ENCODE measurements around the gene CYSRT1.

Gene CYSRT1, protein sequence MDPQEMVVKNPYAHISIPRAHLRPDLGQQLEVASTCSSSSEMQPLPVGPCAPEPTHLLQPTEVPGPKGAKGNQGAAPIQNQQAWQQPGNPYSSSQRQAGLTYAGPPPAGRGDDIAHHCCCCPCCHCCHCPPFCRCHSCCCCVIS

DNA sequence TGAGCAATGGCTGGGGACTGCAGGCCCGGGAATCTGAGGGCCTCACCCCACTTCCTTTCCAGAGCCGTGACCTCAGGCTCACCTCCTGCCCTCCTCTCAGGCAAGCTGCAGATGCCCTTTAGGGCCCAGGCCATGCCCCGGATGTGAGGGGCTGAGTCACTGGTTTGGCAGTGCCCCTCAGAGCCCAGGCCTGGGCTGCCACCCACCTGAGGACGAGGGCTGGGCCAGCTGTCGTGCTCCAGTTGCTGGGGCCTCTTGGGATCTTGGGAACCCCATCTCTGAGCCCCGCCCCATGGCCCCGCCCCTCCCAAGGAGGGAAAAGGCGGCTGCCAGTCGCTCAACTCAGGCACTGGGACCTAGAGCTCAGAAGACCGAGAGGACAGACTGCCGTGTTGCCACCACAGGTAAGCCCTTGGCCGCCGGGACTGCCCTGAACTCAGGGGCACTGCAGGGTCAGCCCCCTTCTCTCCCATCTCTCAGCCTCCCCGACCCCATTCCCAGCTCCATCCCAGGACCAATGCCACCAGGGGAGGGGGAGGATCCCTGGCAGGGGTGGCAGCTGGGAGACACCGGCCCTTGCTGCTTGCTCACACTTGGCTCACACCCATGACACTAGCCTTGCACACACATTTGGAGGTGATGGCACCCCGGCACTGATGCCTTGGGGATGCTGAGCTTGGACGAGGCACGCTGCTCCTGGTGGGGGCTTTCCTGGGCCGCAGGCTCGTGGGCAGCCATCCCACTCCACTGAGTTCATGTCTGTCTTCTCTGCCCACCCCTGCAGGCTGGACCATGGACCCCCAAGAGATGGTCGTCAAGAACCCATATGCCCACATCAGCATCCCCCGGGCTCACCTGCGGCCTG is at the start of gene CYSRT1:
Gene CYSRT1 (plus strand): TSS at position 345 of the 865 bp plus-strand sequence. CDS start 448 bp downstream, at position 793.
- Histone ChIP-seq H3K36me3 (ENCODE audit: insufficient read depth, low read length) (no peaks in the 10 kb centered on the region), H3K4me1 (ENCODE audit: insufficient read depth, low read length) (peaks cover 15% of the 10 kb centered on the region), H2AFZ (ENCODE audit: low read depth, low read length) (peak within 1 kb of the TSS; percentile 90), H3K27me3 (ENCODE audit: insufficient read depth, low read length) (no peaks in the 10 kb centered on the region), H3K9me3 (ENCODE audit: low read length) (no peaks in the 10 kb centered on the region), H3K4me3 (ENCODE audit: low read length) (peak within 1 kb of the TSS; percentile 98)

DNA sequence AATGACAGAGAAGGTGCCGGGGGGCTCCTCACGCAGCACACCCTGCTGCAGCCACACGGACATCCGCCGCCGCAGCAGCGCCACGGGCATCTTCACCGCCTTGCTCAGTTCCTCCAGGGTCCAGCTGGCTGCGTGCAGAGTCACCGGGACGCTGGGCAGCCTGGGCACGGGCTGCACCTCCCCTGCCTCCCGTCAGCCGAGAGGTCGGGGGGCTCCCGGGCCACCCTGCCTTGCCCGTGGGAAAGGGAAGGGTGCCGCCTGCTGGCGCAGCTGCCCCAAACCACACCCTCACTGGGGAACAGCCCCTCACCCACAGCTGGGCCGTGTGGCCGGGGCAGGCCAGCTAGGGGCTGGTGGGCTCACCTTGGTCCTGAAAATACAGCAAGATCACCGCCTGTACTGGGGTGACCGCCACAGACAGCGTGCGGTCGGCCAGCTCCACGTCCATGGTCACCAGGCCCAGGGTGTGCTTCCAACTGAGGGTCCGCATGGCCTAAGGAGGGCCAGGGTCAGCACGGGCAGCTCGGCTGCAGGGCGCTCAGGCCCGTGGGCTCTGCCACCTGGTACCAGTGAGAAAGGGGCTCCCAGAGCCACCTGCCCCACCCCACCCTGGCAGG is 49.5 kb upstream of the CYSRT1 start:
- no peak overlapping the region for H3K4me3 ChIP-seq (ENCODE audit: low read length)
- H3K9me3 ChIP-seq (ENCODE audit: low read length): no peaks in the 10 kb centered on the region

DNA sequence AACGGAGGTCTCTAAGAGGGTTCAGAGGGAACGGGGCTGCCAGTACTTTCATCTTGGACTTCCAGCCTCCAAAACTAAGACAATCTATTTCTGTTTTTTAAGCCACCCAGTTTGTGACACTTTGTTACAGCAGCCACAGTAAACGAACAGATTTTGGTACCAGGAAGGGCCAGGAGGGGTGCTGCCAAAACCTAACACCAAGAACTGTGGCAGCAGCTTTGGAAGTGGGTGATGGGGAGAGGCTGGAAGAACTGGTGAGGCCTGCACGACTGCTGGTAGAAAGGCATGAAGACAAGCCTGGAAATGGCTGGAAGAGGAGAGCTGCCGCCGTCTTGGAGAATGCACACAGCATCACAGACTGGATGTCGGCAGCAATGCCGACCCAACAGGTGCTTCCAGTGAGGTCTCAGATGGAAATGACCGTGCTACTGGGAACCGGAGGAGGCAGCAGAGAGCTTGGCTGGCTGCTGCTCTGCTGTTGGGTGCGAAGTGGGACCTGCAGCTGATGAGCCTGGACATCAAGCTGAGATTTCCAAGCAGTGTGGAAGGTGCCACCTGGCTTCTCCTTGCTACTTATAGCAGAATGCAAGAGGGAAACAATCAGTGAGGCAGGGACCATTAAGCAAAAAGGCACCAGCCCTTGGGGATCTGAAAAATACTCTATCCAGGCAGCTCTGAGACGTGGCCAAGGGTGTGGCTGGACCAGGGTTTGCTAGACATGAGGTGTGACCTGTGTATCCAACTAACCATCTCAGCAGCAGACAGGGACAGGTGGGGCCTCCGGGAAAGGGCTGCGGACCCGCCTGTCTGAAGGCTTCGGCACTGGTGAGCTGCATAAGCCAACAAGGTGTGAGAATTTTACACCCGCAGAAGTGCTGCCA is 48.4 kb upstream of the CYSRT1 start:
- H3K27me3 ChIP-seq (ENCODE audit: insufficient read depth, low read length): peaks cover 5% of the 10 kb centered on the region
- no peak overlapping the region for H2AFZ ChIP-seq (ENCODE audit: low read depth, low read length)
- H3K9me3 ChIP-seq (ENCODE audit: low read length): no peaks in the 10 kb centered on the region
- peaks cover 22% of the 10 kb centered on the region for H3K36me3 ChIP-seq (ENCODE audit: insufficient read depth, low read length)
- H3K4me1 ChIP-seq (ENCODE audit: insufficient read depth, low read length): no peaks in the 10 kb centered on the region
- no peak overlapping the region for H3K4me3 ChIP-seq (ENCODE audit: low read length)

More for the DNA sequence above, 49.5 kb upstream of the CYSRT1 start:
- H3K27me3 ChIP-seq (ENCODE audit: insufficient read depth, low read length): peaks cover 15% of the 10 kb centered on the region
- peaks cover 13% of the 10 kb centered on the region for H3K36me3 ChIP-seq (ENCODE audit: insufficient read depth, low read length)
- no peak overlapping the region for H2AFZ ChIP-seq (ENCODE audit: low read depth, low read length)
- no peaks in the 10 kb centered on the region for H3K4me1 ChIP-seq (ENCODE audit: insufficient read depth, low read length)

DNA sequence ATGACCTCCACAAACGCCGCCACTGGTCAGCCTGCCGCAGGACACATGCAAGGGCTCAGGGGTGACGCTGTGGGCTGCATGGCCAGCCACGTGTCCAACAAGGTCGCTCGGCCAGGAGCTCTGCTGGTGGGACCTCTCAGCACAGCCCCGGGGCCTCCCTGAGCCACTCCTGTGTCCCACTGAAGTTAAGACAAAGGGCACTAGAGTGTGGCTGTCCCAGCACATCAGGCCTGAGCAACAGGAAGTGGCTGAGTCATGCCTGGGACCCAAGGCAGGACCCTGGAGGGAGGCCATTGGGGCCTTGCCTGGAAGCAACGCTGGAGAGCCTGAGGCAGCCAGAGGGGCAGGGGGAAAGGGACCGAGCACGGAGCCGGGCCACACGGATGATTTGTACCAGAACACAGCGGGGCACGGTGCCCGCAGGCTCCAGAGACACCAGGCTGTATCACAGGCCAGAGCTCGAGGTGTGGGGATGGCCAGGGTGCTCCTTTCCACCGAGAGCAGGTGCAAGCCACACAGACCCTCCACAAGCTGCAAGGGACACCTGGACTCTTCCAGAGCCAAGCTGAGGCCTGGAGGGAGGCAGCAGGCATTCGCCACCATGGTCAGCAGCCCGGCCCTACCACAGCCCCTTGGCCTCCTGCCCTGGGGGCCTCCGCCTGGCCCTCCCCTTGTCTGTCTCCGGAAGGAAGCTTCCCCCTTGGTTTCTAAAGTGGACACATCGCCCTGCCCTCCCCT is 46.6 kb upstream of the CYSRT1 start:
- Histone ChIP-seq H3K4me1 (ENCODE audit: insufficient read depth, low read length) (no peaks in the 10 kb centered on the region), H3K9me3 (ENCODE audit: low read length) (no peaks in the 10 kb centered on the region), H3K27me3 (ENCODE audit: insufficient read depth, low read length) (no peaks in the 10 kb centered on the region), H2AFZ (ENCODE audit: low read depth, low read length) (no peak overlapping the region), H3K36me3 (ENCODE audit: insufficient read depth, low read length) (peaks cover 36% of the 10 kb centered on the region), H3K4me3 (ENCODE audit: low read length) (no peak overlapping the region)

DNA sequence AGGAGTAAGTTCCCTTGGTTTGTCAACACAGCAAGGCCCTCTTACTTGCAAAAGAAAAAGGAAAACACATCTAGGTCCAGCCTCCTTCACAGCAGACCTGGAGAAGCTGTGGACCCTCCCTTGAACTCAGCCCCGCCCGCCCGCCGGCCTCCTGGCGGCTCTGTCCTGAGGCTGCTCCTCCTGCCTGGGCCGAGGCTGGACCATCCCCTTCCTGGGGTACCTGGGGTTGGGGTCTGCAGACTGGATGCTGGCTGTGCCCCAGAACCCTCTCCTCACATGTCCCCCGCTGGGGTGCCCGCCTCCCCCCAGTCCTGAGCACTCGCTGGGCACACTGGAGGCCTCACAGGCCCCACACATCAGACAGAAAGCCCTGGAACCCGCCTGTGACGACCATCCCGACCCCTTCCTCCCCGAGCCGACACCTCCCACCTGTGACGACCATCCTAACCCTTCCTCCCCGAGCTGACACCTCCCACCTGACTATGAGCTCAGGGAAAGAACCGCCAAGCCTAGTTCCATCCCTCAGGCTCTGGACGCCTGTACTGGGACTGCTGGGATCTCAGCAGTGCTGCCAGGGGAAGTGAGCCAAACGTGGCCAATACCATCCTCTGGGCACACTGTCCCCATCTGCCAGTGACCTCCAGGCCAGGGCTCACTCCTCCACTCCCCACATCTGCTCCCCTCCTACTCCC is 45.9 kb upstream of the CYSRT1 start:
- H3K4me1 ChIP-seq (ENCODE audit: insufficient read depth, low read length): no peaks in the 10 kb centered on the region
- H3K9me3 ChIP-seq (ENCODE audit: low read length): no peaks in the 10 kb centered on the region
- H3K36me3 ChIP-seq (ENCODE audit: insufficient read depth, low read length): peaks cover 43% of the 10 kb centered on the region
- H2AFZ ChIP-seq (ENCODE audit: low read depth, low read length): no peak overlapping the region
- H3K4me3 ChIP-seq (ENCODE audit: low read length): no peak overlapping the region
- no peaks in the 10 kb centered on the region for H3K27me3 ChIP-seq (ENCODE audit: insufficient read depth, low read length)

DNA sequence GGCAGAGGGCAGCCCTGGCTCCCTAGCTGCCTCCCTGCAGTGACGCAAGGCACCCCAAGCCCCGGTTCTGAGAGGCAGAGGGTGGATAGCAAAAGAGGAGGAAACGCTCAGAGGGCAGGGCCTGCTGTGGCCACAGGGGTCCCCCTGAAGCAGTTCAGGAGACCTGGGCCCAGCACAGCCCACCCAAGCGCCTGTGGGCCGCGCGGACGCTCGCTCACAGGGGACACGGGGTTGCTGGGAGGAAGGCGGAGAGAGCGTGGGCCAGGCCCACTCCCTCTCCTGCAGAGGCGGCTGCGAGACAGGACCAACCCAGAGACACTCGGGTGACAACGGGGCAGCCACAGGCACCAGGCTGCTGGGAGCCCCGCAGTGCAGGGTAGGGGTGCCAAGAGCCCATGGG is 45.2 kb upstream of the CYSRT1 start:
- no peak overlapping the region for H3K4me3 ChIP-seq (ENCODE audit: low read length)
- no peak overlapping the region for H2AFZ ChIP-seq (ENCODE audit: low read depth, low read length)
- no peaks in the 10 kb centered on the region for H3K27me3 ChIP-seq (ENCODE audit: insufficient read depth, low read length)
- H3K4me1 ChIP-seq (ENCODE audit: insufficient read depth, low read length): no peaks in the 10 kb centered on the region
- peaks cover 49% of the 10 kb centered on the region for H3K36me3 ChIP-seq (ENCODE audit: insufficient read depth, low read length)
- H3K9me3 ChIP-seq (ENCODE audit: low read length): no peaks in the 10 kb centered on the region

DNA sequence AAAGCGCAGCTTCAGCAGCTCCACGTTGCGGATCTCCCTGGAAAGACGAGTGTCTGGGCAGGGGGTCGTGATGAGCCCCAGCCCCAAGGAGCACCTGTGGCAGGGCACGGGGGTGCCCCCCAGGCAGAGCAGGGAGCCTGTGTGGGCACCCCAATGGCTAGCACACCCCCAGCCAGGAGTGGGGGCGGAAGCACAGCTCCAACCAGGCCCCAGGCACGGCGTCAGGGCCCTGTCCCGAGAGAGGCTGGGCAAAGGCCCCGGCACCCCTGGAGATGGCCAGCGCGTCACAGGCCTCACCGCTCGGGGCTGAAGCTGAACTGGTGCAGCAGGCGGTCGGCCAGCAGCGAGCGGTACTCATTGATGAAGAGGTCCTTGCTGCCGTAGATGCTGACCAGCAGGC is 44.5 kb upstream of the CYSRT1 start:
- no peak overlapping the region for H3K4me3 ChIP-seq (ENCODE audit: low read length)
- no peaks in the 10 kb centered on the region for H3K27me3 ChIP-seq (ENCODE audit: insufficient read depth, low read length)
- H3K36me3 ChIP-seq (ENCODE audit: insufficient read depth, low read length): peaks cover 54% of the 10 kb centered on the region
- H2AFZ ChIP-seq (ENCODE audit: low read depth, low read length): no peak overlapping the region
- H3K9me3 ChIP-seq (ENCODE audit: low read length): no peaks in the 10 kb centered on the region
- H3K4me1 ChIP-seq (ENCODE audit: insufficient read depth, low read length): no peaks in the 10 kb centered on the region

DNA sequence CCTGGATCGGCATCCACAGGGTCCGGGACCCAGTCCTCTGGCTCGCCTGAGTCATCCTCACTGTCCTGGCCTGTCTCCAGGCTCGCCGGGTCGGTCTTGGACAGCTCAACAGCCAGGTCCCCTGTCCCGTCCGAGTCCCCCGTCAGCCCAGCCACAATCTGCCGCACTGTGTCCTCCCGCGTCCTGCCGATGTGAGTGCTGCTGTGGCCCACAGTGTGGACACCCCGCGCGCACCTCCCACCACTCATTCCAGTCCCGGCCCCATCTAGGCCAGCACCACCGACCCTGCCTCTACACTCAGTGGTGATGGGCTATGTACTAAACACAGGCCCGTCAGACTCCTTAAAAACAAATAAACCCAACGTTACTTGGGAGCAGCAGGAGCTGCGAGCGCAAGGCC is 43.3 kb upstream of the CYSRT1 start:
- H3K36me3 ChIP-seq (ENCODE audit: insufficient read depth, low read length): peaks cover 57% of the 10 kb centered on the region
- no peak overlapping the region for H2AFZ ChIP-seq (ENCODE audit: low read depth, low read length)
- H3K27me3 ChIP-seq (ENCODE audit: insufficient read depth, low read length): no peaks in the 10 kb centered on the region

DNA sequence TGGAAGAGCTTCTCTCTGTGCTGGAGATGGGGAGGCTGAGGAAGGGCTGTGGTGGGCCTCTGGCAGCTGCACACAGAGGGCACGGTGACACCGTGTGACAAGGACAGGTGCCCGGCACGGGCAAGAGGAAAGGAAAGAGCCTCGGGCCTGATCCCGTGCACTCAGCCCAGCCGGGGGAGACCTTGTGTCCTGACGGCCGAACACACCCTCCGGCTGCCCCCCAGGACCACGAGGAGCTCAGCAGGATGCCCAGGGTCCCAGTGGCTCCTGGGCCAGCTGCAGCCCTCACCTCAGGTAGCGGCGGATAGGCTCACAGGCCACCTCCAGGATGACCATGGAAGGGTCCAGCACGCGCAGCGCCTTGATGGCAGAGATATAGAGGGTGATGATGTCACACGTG is 42.1 kb upstream of the CYSRT1 start:
- Histone ChIP-seq H3K27me3 (ENCODE audit: insufficient read depth, low read length) (no peaks in the 10 kb centered on the region), H3K4me3 (ENCODE audit: low read length) (no peak overlapping the region), H3K9me3 (ENCODE audit: low read length) (no peaks in the 10 kb centered on the region), H3K4me1 (ENCODE audit: insufficient read depth, low read length) (peaks cover 16% of the 10 kb centered on the region), H2AFZ (ENCODE audit: low read depth, low read length) (no peak overlapping the region), H3K36me3 (ENCODE audit: insufficient read depth, low read length) (peaks cover 56% of the 10 kb centered on the region)

More for the DNA sequence above, 43.3 kb upstream of the CYSRT1 start:
- H3K9me3 ChIP-seq (ENCODE audit: low read length): no peaks in the 10 kb centered on the region
- no peak overlapping the region for H3K4me3 ChIP-seq (ENCODE audit: low read length)
- H3K4me1 ChIP-seq (ENCODE audit: insufficient read depth, low read length): peaks cover 5% of the 10 kb centered on the region

DNA sequence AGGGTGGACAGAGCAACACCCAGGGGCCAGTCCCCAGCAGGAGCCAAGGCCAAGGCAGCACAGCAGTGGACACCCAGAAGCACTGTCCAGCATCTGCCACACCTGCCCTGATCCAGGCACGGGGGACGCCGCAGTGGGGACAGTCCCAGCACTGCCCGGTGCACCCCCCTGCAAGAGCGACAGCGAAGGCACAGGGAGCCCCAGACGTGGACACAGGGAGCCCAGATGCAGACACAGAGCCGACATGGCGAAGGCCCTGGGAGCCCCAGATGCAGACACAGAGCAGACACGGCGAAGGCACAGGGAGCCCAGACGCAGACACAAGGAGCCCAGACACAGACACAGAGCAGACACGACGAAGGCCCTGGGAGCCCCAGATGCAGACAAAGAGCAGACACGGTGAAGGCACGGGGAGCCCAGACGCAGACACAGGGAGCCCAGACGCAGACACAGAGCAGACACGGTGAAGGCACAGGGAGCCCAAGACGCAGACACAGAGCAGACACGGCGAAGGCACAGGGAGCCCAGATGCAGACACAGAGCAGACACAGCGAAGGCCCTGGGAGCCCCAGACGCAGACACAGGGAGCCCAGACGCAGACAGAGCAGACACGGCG is 40.9 kb upstream of the CYSRT1 start:
- Histone ChIP-seq H3K36me3 (ENCODE audit: insufficient read depth, low read length) (peaks cover 49% of the 10 kb centered on the region), H3K27me3 (ENCODE audit: insufficient read depth, low read length) (no peaks in the 10 kb centered on the region)

DNA sequence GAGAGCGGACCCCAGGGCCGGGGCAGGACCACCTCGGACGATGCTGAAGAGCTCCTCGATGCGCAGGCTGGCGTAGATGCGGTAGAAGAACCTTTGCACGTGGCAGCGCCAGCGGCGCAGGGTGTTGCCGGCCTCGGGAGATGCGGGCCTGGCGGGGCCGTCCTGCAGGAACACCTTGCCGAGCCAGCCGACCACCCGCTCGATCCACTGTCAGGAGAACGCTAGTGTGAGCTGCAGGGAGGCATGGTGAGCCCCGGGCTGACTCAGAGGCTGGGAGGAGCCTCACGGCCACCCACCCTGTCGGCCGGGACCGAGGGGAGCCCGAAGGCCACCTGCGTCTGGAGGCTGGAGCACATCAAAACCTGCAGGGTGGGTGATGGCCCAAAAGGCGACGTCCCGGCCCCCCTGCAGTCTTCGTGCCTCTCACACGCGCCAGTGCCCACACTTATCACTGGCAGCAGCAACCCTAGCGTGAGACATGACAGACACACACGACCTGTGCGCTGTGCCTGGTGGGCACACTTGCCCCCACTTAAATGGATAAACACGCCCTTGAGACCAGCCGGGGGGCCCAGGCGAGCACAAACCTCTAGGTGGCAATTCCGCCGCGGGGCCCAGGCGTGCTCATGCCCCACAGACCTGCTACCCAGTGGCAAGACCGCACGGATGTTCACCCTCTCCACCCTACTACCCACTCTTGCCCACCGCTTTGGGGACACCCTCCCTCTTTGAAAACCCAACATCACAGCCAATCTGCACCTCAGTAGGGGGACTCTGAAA is 39.9 kb upstream of the CYSRT1 start:
- Histone ChIP-seq H2AFZ (ENCODE audit: low read depth, low read length) (no peak overlapping the region), H3K4me3 (ENCODE audit: low read length) (no peak overlapping the region), H3K4me1 (ENCODE audit: insufficient read depth, low read length) (peaks cover 29% of the 10 kb centered on the region), H3K9me3 (ENCODE audit: low read length) (no peaks in the 10 kb centered on the region), H3K27me3 (ENCODE audit: insufficient read depth, low read length) (no peaks in the 10 kb centered on the region), H3K36me3 (ENCODE audit: insufficient read depth, low read length) (peaks cover 44% of the 10 kb centered on the region)

More for the DNA sequence above, 40.9 kb upstream of the CYSRT1 start:
- Histone ChIP-seq H3K9me3 (ENCODE audit: low read length) (no peaks in the 10 kb centered on the region), H2AFZ (ENCODE audit: low read depth, low read length) (no peak overlapping the region), H3K4me3 (ENCODE audit: low read length) (no peak overlapping the region), H3K4me1 (ENCODE audit: insufficient read depth, low read length) (peaks cover 20% of the 10 kb centered on the region)
